GM12801 (cell line): ENCODE results near the gene ASB13.

Experiments used
- CTCF ChIP-seq: IDR thresholded peaks from one replicate; pipeline ENCODE4 v1.5.1; 2011; ENCODE audit warnings: control low read depth; ENCODE audit not compliant: insufficient read length; ENCODE audit errors: extremely low read depth

The ASB13 gene

DNA sequence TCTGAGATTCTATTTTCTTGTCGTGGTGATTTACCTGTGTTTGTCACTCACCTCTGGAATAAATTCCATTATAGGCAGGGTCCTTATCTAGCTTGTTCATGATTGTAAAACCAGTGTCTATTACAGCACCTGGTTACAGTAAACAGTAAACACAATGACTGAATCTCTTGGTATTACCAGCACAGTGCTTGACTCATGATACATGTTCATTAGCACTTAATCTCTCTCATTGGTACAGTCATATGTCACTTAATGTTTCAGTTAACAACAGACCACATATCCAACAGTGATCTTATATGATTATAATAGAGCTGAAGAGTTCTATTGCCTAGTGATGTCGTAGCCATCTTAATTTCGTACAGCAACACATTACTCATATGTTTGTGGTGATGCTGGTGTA lies 16.7 kb upstream of the ASB13 start:
- no peak for TF ChIP-seq CTCF

DNA sequence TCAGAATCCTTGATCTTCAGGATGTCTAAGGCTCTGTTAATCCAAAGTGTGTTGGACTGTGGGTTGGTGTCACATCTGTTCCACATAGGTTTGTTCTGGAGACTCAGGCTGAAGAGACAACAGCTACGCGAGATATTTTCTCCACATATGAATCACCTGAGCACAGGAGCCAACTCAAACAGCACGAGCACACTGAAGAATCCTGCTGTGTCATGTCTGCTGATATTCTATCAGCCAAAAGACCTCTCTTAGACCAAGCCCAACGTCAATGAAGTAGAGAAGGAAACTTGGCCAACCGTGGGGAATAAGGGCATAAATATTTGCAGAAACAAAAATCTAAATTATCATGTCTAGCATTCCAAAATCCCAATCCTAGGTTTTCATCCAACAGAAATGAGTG lies 15.5 kb upstream of the ASB13 start:
- TF ChIP-seq CTCF, result no peak

DNA sequence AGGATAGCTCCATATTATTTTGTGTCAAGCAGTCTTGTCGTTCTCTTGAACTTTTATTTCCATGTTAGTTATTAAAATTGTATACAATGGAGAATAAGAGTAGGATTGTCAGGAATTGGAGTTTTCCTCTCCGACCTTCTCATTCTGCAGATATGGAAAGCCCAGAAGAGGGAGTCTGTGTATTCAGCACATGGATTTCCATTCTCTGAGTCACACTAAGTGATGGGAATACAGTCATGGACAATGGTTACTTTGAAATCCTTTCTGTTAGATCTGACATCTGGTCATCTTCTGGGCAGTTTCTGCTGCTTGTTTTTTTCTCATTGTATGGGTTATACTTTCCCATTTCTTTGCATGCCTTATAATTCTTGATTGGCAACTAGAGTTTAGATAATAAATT lies 13.2 kb upstream of the ASB13 start:
- TF ChIP-seq CTCF, result no peak

GRCh38 chr10:5679037-5679435 lies 12.6 kb upstream of the ASB13 start:
- TF ChIP-seq CTCF, result no peak

- TF ChIP-seq CTCF, result no peak
These were observed 12.1 kb upstream of the ASB13 start for GRCh38 chr10:5678397-5679036.

GRCh38 chr10:5670662-5671375 lies 4.4 kb upstream of the ASB13 start:
- TF ChIP-seq CTCF, result no peak

GRCh38 chr10:5669604-5670003 lies 3.2 kb upstream of the ASB13 start:
- no peak for TF ChIP-seq CTCF
